A549 (cell line): Measurements from ENCODE around the gene SFT2D2.

Experiments used
- CBX8 ChIP-seq: fragments of 200-600 bp; sonication (generic); IDR thresholded peaks from 2 replicates; pipeline ENCODE4 v1.6.1; 2016
- CEBPB ChIP-seq, 2 experiments: fragments of >200 bp in 1 of 2; sonication (Bioruptor Twin) in 1 of 2; formaldehyde crosslinking in 1 of 2; IDR thresholded peaks; 2 replicates each; pipeline ENCODE4 v1.6.1; 2012 to 2016
- EP300 ChIP-seq, 2 experiments: fragments of >200 bp; sonication (Bioruptor Twin); formaldehyde crosslinking; IDR thresholded peaks; 2 replicates in 1 of 2; 3 replicates in 1 of 2; pipeline ENCODE4 v1.6.1; 2016 to 2017
- FOSL2 ChIP-seq, 2 experiments: fragments of 450-650 bp in 1 of 2; fragments of >200 bp in 1 of 2; sonication (Bioruptor Twin) in 1 of 2; formaldehyde crosslinking; IDR thresholded peaks; 2 replicates each; pipeline versions ENCODE4 v1.5.0 to v1.6.1; 2016 to 2020; ENCODE audit warnings: mild to moderate bottlenecking in 1 of 2, moderate library complexity in 1 of 2
- POLR2A ChIP-seq: IDR thresholded peaks from 2 replicates; pipeline ENCODE4 v1.6.1; 2012; ENCODE audit warnings: mild to moderate bottlenecking, low read length
- REST ChIP-seq: fragments of 200-600 bp; sonication (generic); IDR thresholded peaks from 2 replicates; pipeline ENCODE4 v1.6.1; 2016; ENCODE audit warnings: antibody characterized with exemption, mild to moderate bottlenecking, moderate library complexity
- SREBF2 ChIP-seq: fragments of 450-650 bp; IDR thresholded peaks from 2 replicates; pipeline ENCODE4 v1.6.1; 2014; ENCODE audit warnings: mild to moderate bottlenecking, moderate library complexity
- TF ChIP-seq, protein P1 (sequence below): fragments of >200 bp; sonication (Bioruptor Twin); formaldehyde crosslinking; IDR thresholded peaks from 3 replicates; pipeline ENCODE4 v1.5.1; 2016
- TF ChIP-seq, protein P2 (sequence below): IDR thresholded peaks from 2 replicates; pipeline ENCODE4 v1.6.1; 2012; ENCODE audit warnings: low read depth, borderline replicate concordance
- TF ChIP-seq, protein P3 (sequence below): IDR thresholded peaks from 2 replicates; pipeline ENCODE4 v1.6.1; 2012

DNA sequence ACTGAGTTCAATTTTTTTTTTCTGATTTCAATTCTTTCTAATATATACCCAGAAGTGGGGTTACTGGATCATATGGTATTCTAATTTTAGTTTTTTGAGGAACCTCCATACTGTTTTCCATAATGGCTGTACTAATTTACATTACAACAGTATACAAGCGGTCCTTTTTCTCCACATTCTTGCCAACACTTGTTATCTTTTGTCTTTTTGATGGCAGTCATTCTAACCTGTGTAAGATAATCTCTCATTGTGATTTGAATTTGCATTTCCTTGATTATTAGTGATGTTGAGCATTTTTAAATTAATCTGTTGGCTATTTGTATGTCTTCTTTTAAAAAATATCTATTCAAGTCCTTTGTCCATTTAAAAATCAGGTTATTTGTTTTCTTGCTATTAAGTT, 33.8 kb downstream of the SFT2D2 start:
- TF ChIP-seq EP300 (IDR thresholded peaks at IDR 0.05) (no peak), POLR2A (no peak), SREBF2 (no peak), CEBPB (IDR thresholded peaks at IDR 0.05) (no peak), CBX8 (no peak), FOSL2 (IDR thresholded peaks at IDR 0.05) (no peak), FOSL2 (CRISPR knock-in tag; IDR thresholded peaks at IDR 0.05) (no peak), REST (no peak)
- TF ChIP-seq, protein P1, sequence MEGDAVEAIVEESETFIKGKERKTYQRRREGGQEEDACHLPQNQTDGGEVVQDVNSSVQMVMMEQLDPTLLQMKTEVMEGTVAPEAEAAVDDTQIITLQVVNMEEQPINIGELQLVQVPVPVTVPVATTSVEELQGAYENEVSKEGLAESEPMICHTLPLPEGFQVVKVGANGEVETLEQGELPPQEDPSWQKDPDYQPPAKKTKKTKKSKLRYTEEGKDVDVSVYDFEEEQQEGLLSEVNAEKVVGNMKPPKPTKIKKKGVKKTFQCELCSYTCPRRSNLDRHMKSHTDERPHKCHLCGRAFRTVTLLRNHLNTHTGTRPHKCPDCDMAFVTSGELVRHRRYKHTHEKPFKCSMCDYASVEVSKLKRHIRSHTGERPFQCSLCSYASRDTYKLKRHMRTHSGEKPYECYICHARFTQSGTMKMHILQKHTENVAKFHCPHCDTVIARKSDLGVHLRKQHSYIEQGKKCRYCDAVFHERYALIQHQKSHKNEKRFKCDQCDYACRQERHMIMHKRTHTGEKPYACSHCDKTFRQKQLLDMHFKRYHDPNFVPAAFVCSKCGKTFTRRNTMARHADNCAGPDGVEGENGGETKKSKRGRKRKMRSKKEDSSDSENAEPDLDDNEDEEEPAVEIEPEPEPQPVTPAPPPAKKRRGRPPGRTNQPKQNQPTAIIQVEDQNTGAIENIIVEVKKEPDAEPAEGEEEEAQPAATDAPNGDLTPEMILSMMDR, result no peak
- TF ChIP-seq, protein P2, sequence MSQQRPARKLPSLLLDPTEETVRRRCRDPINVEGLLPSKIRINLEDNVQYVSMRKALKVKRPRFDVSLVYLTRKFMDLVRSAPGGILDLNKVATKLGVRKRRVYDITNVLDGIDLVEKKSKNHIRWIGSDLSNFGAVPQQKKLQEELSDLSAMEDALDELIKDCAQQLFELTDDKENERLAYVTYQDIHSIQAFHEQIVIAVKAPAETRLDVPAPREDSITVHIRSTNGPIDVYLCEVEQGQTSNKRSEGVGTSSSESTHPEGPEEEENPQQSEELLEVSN, result no peak
- TF ChIP-seq, protein P3, sequence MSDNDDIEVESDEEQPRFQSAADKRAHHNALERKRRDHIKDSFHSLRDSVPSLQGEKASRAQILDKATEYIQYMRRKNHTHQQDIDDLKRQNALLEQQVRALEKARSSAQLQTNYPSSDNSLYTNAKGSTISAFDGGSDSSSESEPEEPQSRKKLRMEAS, result no peak
